Measurements from ENCODE around the gene POLR2H.

DNA sequence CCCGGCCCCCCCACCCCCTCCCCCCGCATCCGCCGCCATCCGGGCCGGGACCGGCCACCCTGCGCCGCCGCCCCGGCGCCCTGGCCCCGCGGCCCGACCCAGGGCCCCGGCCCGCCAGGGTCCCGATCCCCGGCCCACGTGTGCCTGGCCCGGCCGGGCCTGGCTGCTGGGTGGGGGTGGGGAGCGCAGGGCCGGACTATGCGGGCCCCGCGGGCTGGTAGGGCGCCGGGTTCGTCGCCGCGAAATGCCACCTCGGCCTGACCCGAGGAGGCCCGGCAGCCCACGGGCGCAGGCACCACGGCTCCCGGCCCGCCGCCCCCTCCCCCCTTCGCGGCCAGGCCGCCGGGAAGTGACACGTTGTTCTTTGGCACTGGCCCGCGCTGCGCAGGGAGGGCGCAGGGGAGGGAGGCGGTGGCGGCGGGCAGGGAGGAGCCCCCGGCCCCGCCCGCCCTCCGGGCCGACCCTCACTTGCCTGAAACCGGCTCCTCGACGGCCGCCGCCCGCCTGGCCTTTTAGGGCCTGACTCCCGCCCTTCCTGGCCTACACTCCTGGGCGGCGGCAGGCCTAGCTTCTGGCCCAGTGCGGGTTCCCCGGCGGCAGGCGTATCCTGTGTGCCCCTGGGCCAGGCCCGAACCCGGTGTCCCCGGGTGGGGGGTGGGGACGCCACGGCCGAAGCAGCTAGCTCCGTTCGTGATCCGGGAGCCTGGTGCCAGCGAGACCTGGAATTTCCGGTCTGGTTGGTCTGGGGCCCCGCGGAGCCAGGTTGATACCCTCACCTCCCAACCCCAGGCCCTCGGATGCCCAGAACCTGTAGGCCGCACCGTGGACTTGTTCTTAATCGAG is 46.6 kb upstream of the POLR2H start:
- TF ChIP-seq, protein P1, sequence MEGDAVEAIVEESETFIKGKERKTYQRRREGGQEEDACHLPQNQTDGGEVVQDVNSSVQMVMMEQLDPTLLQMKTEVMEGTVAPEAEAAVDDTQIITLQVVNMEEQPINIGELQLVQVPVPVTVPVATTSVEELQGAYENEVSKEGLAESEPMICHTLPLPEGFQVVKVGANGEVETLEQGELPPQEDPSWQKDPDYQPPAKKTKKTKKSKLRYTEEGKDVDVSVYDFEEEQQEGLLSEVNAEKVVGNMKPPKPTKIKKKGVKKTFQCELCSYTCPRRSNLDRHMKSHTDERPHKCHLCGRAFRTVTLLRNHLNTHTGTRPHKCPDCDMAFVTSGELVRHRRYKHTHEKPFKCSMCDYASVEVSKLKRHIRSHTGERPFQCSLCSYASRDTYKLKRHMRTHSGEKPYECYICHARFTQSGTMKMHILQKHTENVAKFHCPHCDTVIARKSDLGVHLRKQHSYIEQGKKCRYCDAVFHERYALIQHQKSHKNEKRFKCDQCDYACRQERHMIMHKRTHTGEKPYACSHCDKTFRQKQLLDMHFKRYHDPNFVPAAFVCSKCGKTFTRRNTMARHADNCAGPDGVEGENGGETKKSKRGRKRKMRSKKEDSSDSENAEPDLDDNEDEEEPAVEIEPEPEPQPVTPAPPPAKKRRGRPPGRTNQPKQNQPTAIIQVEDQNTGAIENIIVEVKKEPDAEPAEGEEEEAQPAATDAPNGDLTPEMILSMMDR (IDR thresholded peaks at IDR 0.05; ENCODE audit: low read depth, low read length, poor library complexity, severe bottlenecking): no peak
- TF ChIP-seq EZH2phosphoT487 (IDR thresholded peaks at IDR 0.05; ENCODE audit: borderline replicate concordance, low read length): no peak

All from DOHH2 (cell line).